Lower leg skin (tissue), 3 donors: ENCODE measurements around the gene ATF7IP.

ENCODE experiments used
- POLR2A ChIP-seq, 2 donors: fragments of 450-650 bp; IDR thresholded peaks; one replicate each; pipeline ENCODE4 v1.6.1; 2016 to 2017; ENCODE audit warnings: antibody characterized with exemption in 2 of 2, mild to moderate bottlenecking in 1 of 2, moderate library complexity in 1 of 2
- TF ChIP-seq, protein P1 (sequence below), 3 donors: fragments of 450-650 bp; IDR thresholded peaks; one replicate each; pipeline ENCODE4 v1.5.1; 2016; ENCODE audit warnings: antibody characterized with exemption in 3 of 3, mild to moderate bottlenecking in 3 of 3, moderate library complexity in 2 of 3

DNA sequence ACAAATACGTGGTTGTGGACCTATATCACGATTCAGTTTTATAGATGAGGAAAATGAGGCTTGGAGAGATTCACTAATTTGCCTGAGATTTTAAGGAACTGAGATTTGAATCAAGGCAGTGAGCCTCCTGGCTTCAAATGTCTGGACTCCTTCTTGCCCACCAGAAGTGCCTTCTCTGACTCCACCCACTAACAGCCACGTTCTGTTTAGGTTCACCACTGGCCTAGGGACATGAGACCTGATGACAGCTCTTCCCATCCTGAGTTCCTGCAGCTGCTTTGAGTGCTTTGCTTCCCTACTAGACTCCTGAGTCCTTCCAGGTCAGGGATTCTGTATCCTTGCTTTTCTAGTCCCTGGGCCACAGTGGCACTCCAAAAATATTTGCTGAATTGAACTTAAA, 145.1 kb downstream of the ATF7IP start:
- TF ChIP-seq, protein P1, sequence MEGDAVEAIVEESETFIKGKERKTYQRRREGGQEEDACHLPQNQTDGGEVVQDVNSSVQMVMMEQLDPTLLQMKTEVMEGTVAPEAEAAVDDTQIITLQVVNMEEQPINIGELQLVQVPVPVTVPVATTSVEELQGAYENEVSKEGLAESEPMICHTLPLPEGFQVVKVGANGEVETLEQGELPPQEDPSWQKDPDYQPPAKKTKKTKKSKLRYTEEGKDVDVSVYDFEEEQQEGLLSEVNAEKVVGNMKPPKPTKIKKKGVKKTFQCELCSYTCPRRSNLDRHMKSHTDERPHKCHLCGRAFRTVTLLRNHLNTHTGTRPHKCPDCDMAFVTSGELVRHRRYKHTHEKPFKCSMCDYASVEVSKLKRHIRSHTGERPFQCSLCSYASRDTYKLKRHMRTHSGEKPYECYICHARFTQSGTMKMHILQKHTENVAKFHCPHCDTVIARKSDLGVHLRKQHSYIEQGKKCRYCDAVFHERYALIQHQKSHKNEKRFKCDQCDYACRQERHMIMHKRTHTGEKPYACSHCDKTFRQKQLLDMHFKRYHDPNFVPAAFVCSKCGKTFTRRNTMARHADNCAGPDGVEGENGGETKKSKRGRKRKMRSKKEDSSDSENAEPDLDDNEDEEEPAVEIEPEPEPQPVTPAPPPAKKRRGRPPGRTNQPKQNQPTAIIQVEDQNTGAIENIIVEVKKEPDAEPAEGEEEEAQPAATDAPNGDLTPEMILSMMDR (IDR thresholded peaks at IDR 0.05) = no peak
- no peak for TF ChIP-seq POLR2A (IDR thresholded peaks at IDR 0.05)
